HG02938 (cell line): ENCODE measurements around the gene TAAR9.

ENCODE experiments used
- ATAC-seq: cut with Tn5 transposase; IDR thresholded peaks from one replicate; pipeline ENCODE4 v1.9.1; 2021; ENCODE audit warnings: mild to moderate bottlenecking, moderate library complexity; ENCODE audit not compliant: unreplicated experiment

TAAR9 gene

DNA sequence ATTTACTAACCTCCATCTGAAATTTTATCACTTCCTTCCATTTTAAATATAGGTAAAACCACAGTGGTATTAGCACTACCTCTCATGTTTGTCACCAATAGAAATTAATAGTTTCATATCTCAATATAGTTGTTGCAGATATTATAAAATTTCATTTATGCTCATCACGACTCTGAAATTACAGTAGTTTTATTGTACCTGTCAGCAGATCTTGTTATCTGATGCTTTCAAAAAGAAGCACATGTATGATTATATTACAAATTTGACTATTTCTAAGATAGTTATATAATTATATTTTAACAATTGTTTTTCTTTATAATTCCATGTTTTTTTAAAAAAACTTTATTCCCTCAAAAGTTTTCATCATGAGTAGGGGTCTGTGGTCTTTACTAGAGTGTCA is 46.6 kb downstream of the TAAR9 start:
- no peak for ATAC-seq

DNA sequence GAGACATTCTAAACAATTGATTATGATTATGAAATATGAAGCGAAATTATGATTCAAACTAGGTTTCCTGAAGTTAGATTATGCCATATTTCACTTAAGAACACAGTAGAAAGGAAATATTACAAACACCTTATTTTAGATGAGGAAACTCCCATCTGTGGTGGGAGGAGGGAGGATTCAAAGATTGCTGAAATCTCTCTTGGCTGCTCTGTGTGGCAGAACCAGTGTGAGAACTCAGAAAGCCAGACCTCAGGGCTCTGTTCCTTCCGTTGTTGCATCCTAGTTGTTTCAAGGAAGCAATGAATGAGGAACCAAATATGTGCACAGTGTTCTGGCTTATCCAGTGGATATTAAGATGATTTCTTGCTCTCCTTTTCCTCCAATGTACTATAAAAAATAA is 49.3 kb downstream of the TAAR9 start:
- no peak for ATAC-seq
